Thymus (tissue), 11 donors: ENCODE measurements around the gene RNASE12. TPM values are rescaled to one million over a fixed set of nuclear protein-coding genes. Genes with fewer than 3 reads are reported as not detected.
"Not testable (repeated sequence)": the region's sequence is repeated elsewhere in the genome, so short reads cannot be mapped to it uniquely, and the experiment has no call there.

Experiments
- DNase-seq, 9 donors: peaks; one replicate each; pipeline ENCODE4 v3.0.0-alpha.2; 2013; ENCODE audit warnings: low spot score in 9 of 9, low read depth in 6 of 9, missing footprints in 1 of 9
- H3K27ac ChIP-seq, 2 donors: one replicate each; pipeline ENCODE4 v1.5.1; 2013; ENCODE audit warnings: control low read depth in 1 of 2, low read depth in 1 of 2, low read length in 1 of 2, mild to moderate bottlenecking in 1 of 2, moderate library complexity in 1 of 2
- H3K27me3 ChIP-seq, 2 donors: one replicate each; pipeline ENCODE4 v1.5.1; 2013; ENCODE audit warnings: low read length in 1 of 2; ENCODE audit not compliant: control insufficient read depth in 2 of 2, insufficient read depth in 1 of 2
- H3K36me3 ChIP-seq, 2 donors: one replicate each; pipeline ENCODE4 v1.5.1; 2013; ENCODE audit warnings: low read length in 1 of 2, mild to moderate bottlenecking in 1 of 2, moderate library complexity in 1 of 2; ENCODE audit not compliant: control insufficient read depth in 2 of 2, insufficient read depth in 2 of 2
- H3K4me1 ChIP-seq, 2 donors: one replicate each; pipeline ENCODE4 v1.5.1; 2013; ENCODE audit warnings: low read length in 2 of 2; ENCODE audit not compliant: control insufficient read depth in 2 of 2, insufficient read depth in 2 of 2
- H3K4me3 ChIP-seq, 2 donors: one replicate each; pipeline ENCODE4 v1.5.1; 2013; ENCODE audit warnings: low read length in 2 of 2, control low read depth in 1 of 2, mild to moderate bottlenecking in 1 of 2
- H3K9me3 ChIP-seq, 2 donors: one replicate each; pipeline ENCODE4 v1.5.1; 2013; ENCODE audit warnings: low read length in 1 of 2, mild to moderate bottlenecking in 1 of 2; ENCODE audit not compliant: control insufficient read depth in 2 of 2, insufficient read depth in 1 of 2
- WGBS: extraction: QIAGEN DNeasy Blood & Tissue Kit; methylation state at CpG from one replicate; pipeline ENCODE4 v1.1.7; 2013; 5-methylcytosine and 5-hydroxymethylcytosine counted together
- polyA plus RNA-seq: library from polyadenylated mRNA; stranded (reverse); fragments of 200-250 nt; gene quantifications from one replicate; pipeline ENCODE4 v1.2.3, GENCODE V29; 2013
- total RNA-seq: library from RNA; stranded (reverse); fragments of 120-200 nt; gene quantifications from one replicate; pipeline ENCODE4 v1.2.4, GENCODE V29; 2013
- donor health status: healthy.

Gene RNASE12
- total and polyA plus RNA-seq, 2 donors: not detected

DNA sequence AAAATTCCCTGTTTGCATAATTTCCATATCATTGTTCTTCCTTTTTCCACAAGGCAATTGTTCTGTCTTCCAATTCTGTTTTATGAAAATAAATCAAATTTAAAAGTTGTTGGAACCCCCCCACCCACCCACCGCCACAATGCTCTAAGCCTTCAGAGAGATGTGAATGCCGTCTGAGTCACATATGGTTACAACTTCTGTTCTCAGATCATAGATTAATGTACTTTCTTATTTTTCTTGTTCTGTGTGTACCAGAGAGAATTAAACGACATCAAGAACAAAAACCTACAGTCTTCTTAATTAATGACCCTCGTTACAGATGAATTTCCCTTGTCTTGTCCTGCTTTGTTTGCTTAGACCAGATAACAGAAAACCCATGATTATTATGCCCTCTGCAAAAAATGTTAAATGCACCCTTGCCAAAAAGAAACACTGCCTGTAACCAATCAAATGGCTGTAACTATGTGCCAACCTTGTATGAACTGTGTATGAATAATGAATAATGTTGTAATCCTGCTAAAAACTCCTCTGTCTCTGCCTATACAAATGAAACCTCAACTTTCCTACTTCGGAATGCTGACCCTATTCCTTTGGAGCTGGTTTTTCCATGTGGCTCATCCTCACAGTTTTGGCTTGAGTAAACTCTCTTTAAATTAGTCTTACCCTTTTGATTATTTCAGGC is 36.3 kb upstream of the RNASE12 start:
- H3K36me3 ChIP-seq: no peaks in the 10 kb centered on the region
- no peak overlapping the region for H3K27ac ChIP-seq
- H3K4me1 ChIP-seq: peaks cover 4 to 13% of the 10 kb centered on the region in 2 donors
- H3K9me3 ChIP-seq: no peaks in the 10 kb centered on the region
- H3K4me3 ChIP-seq: no peak overlapping the region
- no peak for DNase-seq
- 82% methylated on average over 5 of the region's 5 CpGs for WGBS
- peaks cover 49 to 97% of the 10 kb centered on the region in 2 donors for H3K27me3 ChIP-seq

DNA sequence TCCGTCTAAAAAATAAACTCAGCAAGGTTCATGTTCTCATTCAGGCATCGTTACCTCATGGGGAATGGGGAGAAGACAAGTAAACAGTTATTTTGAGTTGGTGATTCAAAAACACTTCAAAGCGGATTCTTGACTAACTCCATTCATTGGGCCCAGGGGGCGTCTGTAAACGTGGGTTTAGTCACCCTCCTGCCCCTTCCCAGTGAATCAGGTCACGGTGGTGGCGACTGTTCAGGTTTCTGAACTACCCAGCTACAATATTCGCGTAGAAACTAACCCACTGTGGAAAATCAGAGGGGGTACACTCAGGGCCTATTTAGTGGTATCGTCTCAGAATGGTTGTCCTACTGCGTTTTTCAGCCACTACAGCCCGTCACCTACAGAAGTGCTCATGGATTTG is 35.1 kb upstream of the RNASE12 start:
- H3K9me3 ChIP-seq: no peaks in the 10 kb centered on the region
- peaks cover 48 to 95% of the 10 kb centered on the region in 2 donors for H3K27me3 ChIP-seq
- H3K4me1 ChIP-seq: peaks cover 2 to 3% of the 10 kb centered on the region in 2 donors
- H3K4me3 ChIP-seq: no peak overlapping the region
- WGBS: 25% methylated on average over 12 of the region's 12 CpGs
- no peak for DNase-seq
- no peak overlapping the region for H3K27ac ChIP-seq
- no peaks in the 10 kb centered on the region for H3K36me3 ChIP-seq

DNA sequence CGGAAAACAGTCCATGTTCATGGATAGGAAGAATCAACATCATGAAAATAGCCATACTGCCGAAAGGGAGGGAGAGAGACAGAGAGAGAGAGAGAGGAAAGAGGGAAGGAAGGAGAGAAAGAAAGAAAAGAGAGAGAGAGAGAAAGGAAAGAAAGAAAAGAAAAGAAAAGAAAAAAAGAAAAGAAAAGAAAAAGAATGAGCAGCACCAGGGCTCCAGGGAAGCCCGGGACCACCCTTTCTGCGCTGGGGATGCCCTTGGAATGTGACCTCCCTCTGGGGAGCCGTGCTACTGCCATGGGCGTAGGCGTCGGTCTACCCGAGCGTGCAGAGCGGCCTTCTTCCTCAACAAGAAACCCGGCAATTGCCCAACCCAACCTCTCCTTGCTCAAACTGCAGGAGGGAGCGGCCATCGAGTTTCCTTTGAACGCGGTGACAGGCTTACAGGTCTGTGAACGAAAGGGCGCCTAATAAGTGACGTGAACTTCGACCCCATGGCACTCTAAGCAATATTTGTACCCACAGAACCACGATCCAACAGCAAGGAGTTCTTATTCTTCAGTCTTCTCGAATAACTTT is 33.4 kb upstream of the RNASE12 start:
- DNase-seq: no peak
- Histone ChIP-seq H3K27me3 (peaks cover 38 to 79% of the 10 kb centered on the region in 2 donors), H3K27ac (no peak overlapping the region), H3K4me3 (no peak overlapping the region), H3K4me1 (peaks cover 0 to 2% of the 10 kb centered on the region in 2 donors), H3K9me3 (no peaks in the 10 kb centered on the region), H3K36me3 (no peaks in the 10 kb centered on the region)
- WGBS: 7% methylated on average over 22 of the region's 22 CpGs

DNA sequence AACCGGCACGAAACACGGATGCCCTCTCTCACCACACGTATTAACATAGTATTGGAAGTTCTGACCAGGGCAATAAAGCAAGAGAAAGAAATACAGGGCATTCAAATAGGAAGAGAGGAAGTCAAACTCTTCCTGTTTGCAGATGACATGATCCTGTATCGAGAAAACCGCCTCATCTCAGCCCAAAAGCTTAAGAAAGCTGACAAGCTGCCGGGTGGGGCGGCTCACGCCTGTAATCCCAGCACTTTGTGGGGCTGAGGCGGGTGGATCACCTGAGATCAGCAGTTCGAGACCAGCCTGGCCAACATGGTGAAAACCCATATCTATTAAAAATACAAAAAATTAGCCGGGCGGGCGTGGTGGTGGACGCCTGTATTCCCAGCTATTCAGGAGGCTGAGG is 32.6 kb upstream of the RNASE12 start:
- no peaks in the 10 kb centered on the region for H3K36me3 ChIP-seq
- WGBS: 39% methylated on average over 15 of the region's 15 CpGs
- peaks cover 37 to 72% of the 10 kb centered on the region in 2 donors for H3K27me3 ChIP-seq
- no peaks in the 10 kb centered on the region for H3K9me3 ChIP-seq
- H3K4me1 ChIP-seq: peaks cover 0 to 2% of the 10 kb centered on the region in 2 donors
- no peak for DNase-seq
- H3K4me3 ChIP-seq: no peak overlapping the region
- H3K27ac ChIP-seq: no peak overlapping the region

- H3K4me3 ChIP-seq: no peak overlapping the region
- peaks cover 36 to 62% of the 10 kb centered on the region in 2 donors for H3K27me3 ChIP-seq
- H3K27ac ChIP-seq: no peak overlapping the region
- DNase-seq: no peak
- no peaks in the 10 kb centered on the region for H3K36me3 ChIP-seq
- H3K4me1 ChIP-seq: peaks cover 0 to 2% of the 10 kb centered on the region in 2 donors
- WGBS: 8% methylated on average over 29 of the region's 29 CpGs
- no peaks in the 10 kb centered on the region for H3K9me3 ChIP-seq
Measured at GRCh38 chr14:20622816-20623291, 31.7 kb upstream of the RNASE12 start.

GRCh38 chr14:20620798-20621478 is 29.8 kb upstream of the RNASE12 start:
- peaks cover 0 to 2% of the 10 kb centered on the region in 2 donors for H3K4me1 ChIP-seq
- no peaks in the 10 kb centered on the region for H3K9me3 ChIP-seq
- H3K36me3 ChIP-seq: no peaks in the 10 kb centered on the region
- no peak for DNase-seq
- no peak overlapping the region for H3K27ac ChIP-seq
- peaks cover 24 to 44% of the 10 kb centered on the region in 2 donors for H3K27me3 ChIP-seq
- WGBS: 92% methylated on average over 2 of the region's 2 CpGs
- H3K4me3 ChIP-seq: no peak overlapping the region

GRCh38 chr14:20619688-20620087 is 28.5 kb upstream of the RNASE12 start:
- not testable (repeated sequence) for DNase-seq, H3K4me1 ChIP-seq, H3K36me3 ChIP-seq, H3K4me3 ChIP-seq, H3K9me3 ChIP-seq, H3K27ac ChIP-seq
- 97% methylated on average over 6 of the region's 6 CpGs for WGBS
- peaks cover 19 to 32% of the 10 kb centered on the region in 2 donors for H3K27me3 ChIP-seq

DNA sequence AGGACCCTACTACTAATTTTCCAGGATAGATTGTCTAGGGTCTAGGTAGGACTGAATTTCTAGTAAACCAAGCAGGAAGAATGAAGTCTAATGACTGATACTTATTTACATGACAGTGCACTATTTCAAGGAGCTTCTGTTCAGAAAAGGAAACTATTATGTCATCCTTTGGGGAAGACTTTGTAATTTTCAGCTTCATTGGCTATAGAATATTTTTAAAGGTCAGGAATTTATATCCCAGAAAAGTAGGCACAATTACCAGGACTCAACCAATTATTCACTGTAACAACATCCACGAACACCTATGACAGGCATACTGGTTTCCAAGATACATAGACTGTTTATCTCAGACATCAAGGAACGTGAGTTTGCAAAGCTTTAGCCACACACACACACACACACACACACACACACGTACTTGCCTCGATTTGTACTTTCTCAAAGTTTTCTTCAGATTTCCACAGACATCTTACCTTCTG is 27.1 kb upstream of the RNASE12 start:
- WGBS: 72% methylated on average over 4 of the region's 4 CpGs
- Histone ChIP-seq H3K4me1 (peaks cover 3 to 8% of the 10 kb centered on the region in 2 donors), H3K27me3 (peaks cover 9 to 25% of the 10 kb centered on the region in 2 donors), H3K27ac (no peak overlapping the region), H3K9me3 (no peaks in the 10 kb centered on the region), H3K4me3 (no peak overlapping the region), H3K36me3 (no peaks in the 10 kb centered on the region)
- no peak for DNase-seq
